LNCaP clone FGC (cell line): ENCODE measurements around the gene AMIGO2.

ENCODE experiments used
- DNase-seq: peaks from one replicate; pipeline ENCODE4 v3.0.0-alpha.2; 2011; ENCODE audit warnings: low read depth
- H3K4me3 ChIP-seq: 2 replicates; pipeline ENCODE4 v1.5.1; 2011; ENCODE audit warnings: mild to moderate bottlenecking, low read depth, low read length, control low read depth
- TF ChIP-seq, protein P1 (sequence below): IDR thresholded peaks from 2 replicates; pipeline ENCODE4 v1.5.1; 2012; ENCODE audit warnings: mild to moderate bottlenecking; ENCODE audit not compliant: control insufficient read depth, insufficient read depth; ENCODE audit errors: extremely low read depth

AMIGO2 gene

DNA sequence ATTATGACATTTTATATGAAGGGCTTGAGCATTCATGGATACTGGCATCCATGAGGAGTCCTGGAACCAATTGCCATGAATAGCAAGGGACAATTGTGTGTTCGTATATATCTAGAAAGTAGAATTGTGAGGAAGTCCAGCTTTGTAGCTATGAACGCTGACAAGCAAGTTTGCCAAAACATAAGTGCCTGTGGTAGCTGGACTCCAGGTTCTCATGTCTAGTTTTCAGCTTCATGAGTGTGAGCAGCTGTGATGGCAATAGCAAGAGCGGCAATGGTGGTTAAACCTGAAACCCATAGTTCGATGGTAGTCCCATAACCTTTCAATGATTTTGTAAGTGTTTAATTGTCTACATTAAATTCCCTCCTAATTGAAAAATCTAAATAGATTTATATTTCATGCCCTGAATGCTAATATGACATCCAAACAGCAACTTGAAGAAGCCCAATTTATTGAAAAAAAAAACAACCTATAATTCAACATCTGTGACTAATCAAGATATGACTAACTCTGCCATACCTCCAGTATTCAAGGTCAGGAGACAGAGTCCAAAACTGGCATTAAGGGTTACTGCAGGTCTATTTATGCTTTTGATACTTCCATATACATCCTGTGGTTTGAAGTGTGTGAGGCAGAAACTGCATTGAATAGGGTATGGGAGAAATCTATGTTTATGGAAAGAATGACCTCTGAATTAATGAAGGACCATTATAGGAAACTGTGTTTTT is 50.6 kb downstream of the AMIGO2 start:
- DNase-seq = no peak
- no peak overlapping the region for H3K4me3 ChIP-seq
- TF ChIP-seq, protein P1, sequence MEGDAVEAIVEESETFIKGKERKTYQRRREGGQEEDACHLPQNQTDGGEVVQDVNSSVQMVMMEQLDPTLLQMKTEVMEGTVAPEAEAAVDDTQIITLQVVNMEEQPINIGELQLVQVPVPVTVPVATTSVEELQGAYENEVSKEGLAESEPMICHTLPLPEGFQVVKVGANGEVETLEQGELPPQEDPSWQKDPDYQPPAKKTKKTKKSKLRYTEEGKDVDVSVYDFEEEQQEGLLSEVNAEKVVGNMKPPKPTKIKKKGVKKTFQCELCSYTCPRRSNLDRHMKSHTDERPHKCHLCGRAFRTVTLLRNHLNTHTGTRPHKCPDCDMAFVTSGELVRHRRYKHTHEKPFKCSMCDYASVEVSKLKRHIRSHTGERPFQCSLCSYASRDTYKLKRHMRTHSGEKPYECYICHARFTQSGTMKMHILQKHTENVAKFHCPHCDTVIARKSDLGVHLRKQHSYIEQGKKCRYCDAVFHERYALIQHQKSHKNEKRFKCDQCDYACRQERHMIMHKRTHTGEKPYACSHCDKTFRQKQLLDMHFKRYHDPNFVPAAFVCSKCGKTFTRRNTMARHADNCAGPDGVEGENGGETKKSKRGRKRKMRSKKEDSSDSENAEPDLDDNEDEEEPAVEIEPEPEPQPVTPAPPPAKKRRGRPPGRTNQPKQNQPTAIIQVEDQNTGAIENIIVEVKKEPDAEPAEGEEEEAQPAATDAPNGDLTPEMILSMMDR = no peak

DNA sequence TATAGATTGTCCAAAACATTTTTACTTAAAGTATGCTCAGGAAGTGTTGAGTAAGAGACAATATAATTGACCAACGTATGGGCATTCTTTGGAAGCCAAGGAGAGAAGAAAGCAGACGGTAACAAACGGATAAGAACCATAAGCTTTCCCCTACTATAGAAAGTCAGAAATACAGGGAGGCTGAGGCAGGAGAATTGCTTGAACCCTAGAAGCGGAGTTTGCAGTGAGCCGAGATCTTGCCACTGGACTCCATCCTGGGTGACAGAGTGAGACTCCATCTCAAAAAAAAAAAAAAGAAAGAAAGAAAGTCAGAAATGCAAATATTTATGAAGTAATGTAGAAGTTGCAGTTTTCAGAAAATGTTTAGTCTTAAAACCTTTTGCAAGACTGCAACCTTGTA is 51.6 kb downstream of the AMIGO2 start:
- TF ChIP-seq, protein P1 = no peak
- no peak overlapping the region for H3K4me3 ChIP-seq
- no peak for DNase-seq
